SK-N-SH treated with all-trans-retinoic acid at 6 μM for 48 hours (cell line): Measurements from ENCODE around the gene PPARA.

ENCODE experiments used
- ATAC-seq: fragments of 200-7000 bp; cut with Tn5 transposase; 3 replicates; pipeline ENCODE4 v1.9.1; 2020; ENCODE audit warnings: mild to moderate bottlenecking, moderate library complexity
- ARNTL ChIP-seq: fragments of 450-650 bp; formaldehyde crosslinking; IDR thresholded peaks from 2 replicates; pipeline ENCODE4 v1.5.0; 2020; ENCODE audit warnings: low read depth, mild to moderate bottlenecking, moderate library complexity, borderline replicate concordance
- BACH2 ChIP-seq: fragments of 250-450 bp; sonication (Bioruptor Pico); IDR thresholded peaks from 2 replicates; pipeline ENCODE4 v1.9.0; 2021; ENCODE audit warnings: mild to moderate bottlenecking, borderline replicate concordance
- CSDC2 ChIP-seq: fragments of 250-450 bp; sonication (Bioruptor Pico); IDR thresholded peaks from 2 replicates; pipeline ENCODE4 v1.5.0; 2020; ENCODE audit warnings: mild to moderate bottlenecking, moderate library complexity
- ESRRG ChIP-seq: fragments of 250-450 bp; sonication (Bioruptor Pico); IDR thresholded peaks from 2 replicates; pipeline ENCODE4 v1.6.1; 2021; ENCODE audit warnings: mild to moderate bottlenecking
- GLIS3 ChIP-seq: fragments of 250-450 bp; sonication (Bioruptor Pico); IDR thresholded peaks from 2 replicates; pipeline ENCODE4 v1.5.0; 2020; ENCODE audit warnings: mild to moderate bottlenecking, moderate library complexity
- ISL1 ChIP-seq: fragments of 250-450 bp; sonication (Bioruptor Pico); IDR thresholded peaks from 2 replicates; pipeline ENCODE4 v2.1.2; 2022; ENCODE audit warnings: mild to moderate bottlenecking, moderate library complexity
- OSR1 ChIP-seq: fragments of 250-450 bp; sonication (Bioruptor Pico); IDR thresholded peaks from 2 replicates; pipeline ENCODE4 v1.8.0; 2022; ENCODE audit warnings: moderate library complexity, mild to moderate bottlenecking, inconsistent platforms
- PPARA ChIP-seq: fragments of 250-450 bp; sonication (Bioruptor Pico); IDR thresholded peaks from 2 replicates; pipeline ENCODE4 v1.5.0; 2020; ENCODE audit warnings: mild to moderate bottlenecking, borderline replicate concordance
- SNAI2 ChIP-seq: fragments of 250-450 bp; sonication (Bioruptor Pico); IDR thresholded peaks from 2 replicates; pipeline ENCODE4 v1.5.0; 2020; ENCODE audit warnings: mild to moderate bottlenecking, moderate library complexity
- TCF4 ChIP-seq: fragments of 250-450 bp; sonication (Bioruptor Pico); IDR thresholded peaks from 2 replicates; pipeline ENCODE4 v1.8.0; 2021; ENCODE audit warnings: mild to moderate bottlenecking, moderate library complexity, borderline replicate concordance
- TOX ChIP-seq: fragments of 250-450 bp; sonication (Bioruptor Pico); IDR thresholded peaks from 2 replicates; pipeline ENCODE4 v1.8.0; 2021; ENCODE audit warnings: mild to moderate bottlenecking, moderate library complexity, borderline replicate concordance
- ZC3H10 ChIP-seq: fragments of 250-450 bp; sonication (Bioruptor Pico); IDR thresholded peaks from 2 replicates; pipeline ENCODE4 v1.5.1; 2021; ENCODE audit warnings: mild to moderate bottlenecking, moderate library complexity
- ZFP3 ChIP-seq: fragments of 250-450 bp; sonication (Bioruptor Pico); IDR thresholded peaks from 2 replicates; pipeline ENCODE4 v1.5.0; 2020; ENCODE audit warnings: mild to moderate bottlenecking, moderate library complexity
- ZNF565 ChIP-seq: fragments of 450-650 bp; formaldehyde crosslinking; conservative IDR thresholded peaks from 2 replicates; pipeline ENCODE4 v1.5.0; 2020; ENCODE audit warnings: low read depth, mild to moderate bottlenecking, moderate library complexity
- ZNF8 ChIP-seq: fragments of 450-650 bp; formaldehyde crosslinking; IDR thresholded peaks from 2 replicates; pipeline ENCODE4 v1.5.0; 2020; ENCODE audit warnings: mild to moderate bottlenecking, moderate library complexity
- TF ChIP-seq, protein P1 (sequence below): fragments of 250-450 bp; sonication (Bioruptor Pico); IDR thresholded peaks from 2 replicates; pipeline ENCODE4 v1.5.0; 2020; ENCODE audit warnings: mild to moderate bottlenecking, moderate library complexity
- TF ChIP-seq, protein P2 (sequence below): fragments of 250-450 bp; sonication (Bioruptor Pico); IDR thresholded peaks from 2 replicates; pipeline ENCODE4 v1.5.1; 2020; ENCODE audit warnings: low read depth, mild to moderate bottlenecking, moderate library complexity
- TF ChIP-seq, protein P3 (sequence below): fragments of 250-450 bp; sonication (Bioruptor Pico); IDR thresholded peaks from 2 replicates; pipeline ENCODE4 v1.8.0; 2020; ENCODE audit warnings: mild to moderate bottlenecking, moderate library complexity, borderline replicate concordance
- TF ChIP-seq, protein P4 (sequence below): fragments of 250-450 bp; sonication (Bioruptor Pico); IDR thresholded peaks from 2 replicates; pipeline ENCODE4 v1.8.0; 2021; ENCODE audit warnings: low read depth, mild to moderate bottlenecking, moderate library complexity, borderline replicate concordance

Gene PPARA

DNA sequence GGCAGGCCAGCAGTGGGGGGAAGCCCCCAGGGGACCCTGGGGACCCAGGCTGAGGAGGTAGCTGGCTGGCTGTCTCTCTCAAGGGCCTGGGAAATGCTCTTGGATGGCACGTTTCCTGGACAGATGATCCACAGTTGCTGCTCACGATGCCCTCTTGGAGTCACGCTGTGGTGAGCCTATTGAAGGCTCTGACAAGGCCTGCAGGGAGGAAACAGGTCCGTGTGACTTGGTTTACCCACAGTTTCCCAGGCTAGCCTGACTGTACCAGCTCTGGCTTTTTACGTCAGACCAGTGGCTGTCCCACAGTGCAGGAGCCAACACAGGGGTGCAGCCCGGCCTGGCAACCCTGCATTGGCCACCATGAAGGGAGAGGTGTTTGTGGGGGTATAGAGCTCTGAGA is 29.2 kb upstream of the PPARA start:
- no peak for ATAC-seq
- TF ChIP-seq GLIS3 (CRISPR knock-in tag), result no peak
- no peak for TF ChIP-seq SNAI2 (CRISPR knock-in tag)
- no peak for TF ChIP-seq ARNTL (CRISPR knock-in tag)
- no peak for TF ChIP-seq PPARA (CRISPR knock-in tag)
- TF ChIP-seq, protein P1, sequence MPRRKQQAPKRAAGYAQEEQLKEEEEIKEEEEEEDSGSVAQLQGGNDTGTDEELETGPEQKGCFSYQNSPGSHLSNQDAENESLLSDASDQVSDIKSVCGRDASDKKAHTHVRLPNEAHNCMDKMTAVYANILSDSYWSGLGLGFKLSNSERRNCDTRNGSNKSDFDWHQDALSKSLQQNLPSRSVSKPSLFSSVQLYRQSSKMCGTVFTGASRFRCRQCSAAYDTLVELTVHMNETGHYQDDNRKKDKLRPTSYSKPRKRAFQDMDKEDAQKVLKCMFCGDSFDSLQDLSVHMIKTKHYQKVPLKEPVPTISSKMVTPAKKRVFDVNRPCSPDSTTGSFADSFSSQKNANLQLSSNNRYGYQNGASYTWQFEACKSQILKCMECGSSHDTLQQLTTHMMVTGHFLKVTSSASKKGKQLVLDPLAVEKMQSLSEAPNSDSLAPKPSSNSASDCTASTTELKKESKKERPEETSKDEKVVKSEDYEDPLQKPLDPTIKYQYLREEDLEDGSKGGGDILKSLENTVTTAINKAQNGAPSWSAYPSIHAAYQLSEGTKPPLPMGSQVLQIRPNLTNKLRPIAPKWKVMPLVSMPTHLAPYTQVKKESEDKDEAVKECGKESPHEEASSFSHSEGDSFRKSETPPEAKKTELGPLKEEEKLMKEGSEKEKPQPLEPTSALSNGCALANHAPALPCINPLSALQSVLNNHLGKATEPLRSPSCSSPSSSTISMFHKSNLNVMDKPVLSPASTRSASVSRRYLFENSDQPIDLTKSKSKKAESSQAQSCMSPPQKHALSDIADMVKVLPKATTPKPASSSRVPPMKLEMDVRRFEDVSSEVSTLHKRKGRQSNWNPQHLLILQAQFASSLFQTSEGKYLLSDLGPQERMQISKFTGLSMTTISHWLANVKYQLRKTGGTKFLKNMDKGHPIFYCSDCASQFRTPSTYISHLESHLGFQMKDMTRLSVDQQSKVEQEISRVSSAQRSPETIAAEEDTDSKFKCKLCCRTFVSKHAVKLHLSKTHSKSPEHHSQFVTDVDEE (CRISPR knock-in tag), result no peak
- TF ChIP-seq BACH2, result no peak
- TF ChIP-seq ZNF565 (CRISPR knock-in tag), result no peak
- TF ChIP-seq ISL1, result no peak
- TF ChIP-seq, protein P2, sequence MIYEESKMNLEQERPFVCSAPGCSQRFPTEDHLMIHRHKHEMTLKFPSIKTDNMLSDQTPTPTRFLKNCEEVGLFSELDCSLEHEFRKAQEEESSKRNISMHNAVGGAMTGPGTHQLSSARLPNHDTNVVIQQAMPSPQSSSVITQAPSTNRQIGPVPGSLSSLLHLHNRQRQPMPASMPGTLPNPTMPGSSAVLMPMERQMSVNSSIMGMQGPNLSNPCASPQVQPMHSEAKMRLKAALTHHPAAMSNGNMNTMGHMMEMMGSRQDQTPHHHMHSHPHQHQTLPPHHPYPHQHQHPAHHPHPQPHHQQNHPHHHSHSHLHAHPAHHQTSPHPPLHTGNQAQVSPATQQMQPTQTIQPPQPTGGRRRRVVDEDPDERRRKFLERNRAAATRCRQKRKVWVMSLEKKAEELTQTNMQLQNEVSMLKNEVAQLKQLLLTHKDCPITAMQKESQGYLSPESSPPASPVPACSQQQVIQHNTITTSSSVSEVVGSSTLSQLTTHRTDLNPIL (CRISPR knock-in tag), result no peak
- no peak for TF ChIP-seq OSR1
- no peak for TF ChIP-seq ZNF8
- TF ChIP-seq, protein P3, sequence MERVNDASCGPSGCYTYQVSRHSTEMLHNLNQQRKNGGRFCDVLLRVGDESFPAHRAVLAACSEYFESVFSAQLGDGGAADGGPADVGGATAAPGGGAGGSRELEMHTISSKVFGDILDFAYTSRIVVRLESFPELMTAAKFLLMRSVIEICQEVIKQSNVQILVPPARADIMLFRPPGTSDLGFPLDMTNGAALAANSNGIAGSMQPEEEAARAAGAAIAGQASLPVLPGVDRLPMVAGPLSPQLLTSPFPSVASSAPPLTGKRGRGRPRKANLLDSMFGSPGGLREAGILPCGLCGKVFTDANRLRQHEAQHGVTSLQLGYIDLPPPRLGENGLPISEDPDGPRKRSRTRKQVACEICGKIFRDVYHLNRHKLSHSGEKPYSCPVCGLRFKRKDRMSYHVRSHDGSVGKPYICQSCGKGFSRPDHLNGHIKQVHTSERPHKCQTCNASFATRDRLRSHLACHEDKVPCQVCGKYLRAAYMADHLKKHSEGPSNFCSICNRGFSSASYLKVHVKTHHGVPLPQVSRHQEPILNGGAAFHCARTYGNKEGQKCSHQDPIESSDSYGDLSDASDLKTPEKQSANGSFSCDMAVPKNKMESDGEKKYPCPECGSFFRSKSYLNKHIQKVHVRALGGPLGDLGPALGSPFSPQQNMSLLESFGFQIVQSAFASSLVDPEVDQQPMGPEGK (CRISPR knock-in tag), result no peak
- TF ChIP-seq ZC3H10 (CRISPR knock-in tag), result no peak
- TF ChIP-seq CSDC2 (CRISPR knock-in tag), result no peak
- TF ChIP-seq ZFP3 (CRISPR knock-in tag), result no peak

DNA sequence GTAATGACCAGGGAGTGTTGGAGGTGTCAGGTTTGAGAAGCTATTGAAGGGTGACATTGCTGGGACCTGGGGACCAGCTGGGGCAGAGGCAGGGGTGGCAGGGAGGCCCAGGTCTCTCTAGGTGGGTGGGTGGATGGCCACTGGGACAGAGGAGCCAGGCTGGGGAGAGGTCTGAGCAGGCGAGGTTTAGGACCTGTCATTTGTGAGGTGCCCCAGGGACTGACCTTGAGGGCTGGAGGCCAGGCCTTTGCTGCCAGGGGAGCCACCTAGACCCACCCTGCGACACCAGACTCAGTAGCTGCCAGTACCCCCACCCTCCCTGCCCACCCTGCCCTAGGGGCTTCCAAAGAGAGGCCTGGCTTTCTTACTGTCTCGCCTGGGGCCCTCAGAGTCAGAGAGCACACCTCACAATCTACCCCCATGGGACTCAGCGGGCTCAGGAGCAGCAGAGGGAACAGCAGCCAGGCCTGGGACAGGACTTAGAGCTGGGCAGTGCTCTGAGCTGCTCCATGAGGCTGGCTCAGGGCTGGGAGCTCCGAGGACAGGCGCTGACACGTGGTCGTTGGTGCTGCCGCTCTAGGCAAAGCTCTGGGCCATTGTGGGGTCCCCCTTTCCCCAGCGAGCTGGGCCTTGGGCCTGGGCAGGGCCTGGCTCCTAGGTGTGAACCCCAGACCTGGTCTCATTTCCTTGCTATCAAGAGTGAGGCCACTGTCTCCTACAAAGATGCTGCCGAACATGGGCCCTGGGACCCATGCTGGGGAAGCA is 28.6 kb upstream of the PPARA start:
- peak; percentile 1; the same call in 2 of the 3 replicates for ATAC-seq
- TF ChIP-seq OSR1 (no peak), SNAI2 (CRISPR knock-in tag) (no peak)

DNA sequence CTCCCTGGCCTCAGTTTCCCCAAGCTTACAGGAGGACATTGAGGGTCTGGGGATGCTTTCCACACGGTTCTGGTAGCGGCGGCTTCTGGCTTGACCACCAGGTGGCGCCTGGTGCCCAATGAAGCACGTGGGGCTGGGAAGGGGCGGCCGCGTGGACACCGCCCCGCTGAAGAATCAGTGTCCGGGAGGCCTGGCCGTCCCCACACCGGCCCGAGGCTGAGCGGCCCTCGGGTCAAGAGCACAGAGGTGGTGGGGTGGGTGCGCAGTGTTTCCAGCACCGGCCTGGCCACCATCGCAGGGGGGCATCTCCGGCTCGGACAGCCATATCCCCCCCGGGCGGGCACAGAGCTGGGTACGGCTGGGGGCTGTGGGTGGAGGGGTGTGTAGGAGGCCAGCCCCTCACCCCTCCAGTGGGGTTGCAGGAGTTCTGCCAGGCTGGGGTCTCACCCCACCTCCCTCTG is 27.8 kb upstream of the PPARA start:
- peak; percentile 32 for ATAC-seq
- TF ChIP-seq, protein P3 (CRISPR knock-in tag), result no peak; the same call in 1 of the 2 replicates
- TF ChIP-seq CSDC2 (CRISPR knock-in tag), result no peak
- no peak for TF ChIP-seq TCF4 (CRISPR knock-in tag)
- TF ChIP-seq ZNF565 (CRISPR knock-in tag), result no peak
- TF ChIP-seq, protein P4, sequence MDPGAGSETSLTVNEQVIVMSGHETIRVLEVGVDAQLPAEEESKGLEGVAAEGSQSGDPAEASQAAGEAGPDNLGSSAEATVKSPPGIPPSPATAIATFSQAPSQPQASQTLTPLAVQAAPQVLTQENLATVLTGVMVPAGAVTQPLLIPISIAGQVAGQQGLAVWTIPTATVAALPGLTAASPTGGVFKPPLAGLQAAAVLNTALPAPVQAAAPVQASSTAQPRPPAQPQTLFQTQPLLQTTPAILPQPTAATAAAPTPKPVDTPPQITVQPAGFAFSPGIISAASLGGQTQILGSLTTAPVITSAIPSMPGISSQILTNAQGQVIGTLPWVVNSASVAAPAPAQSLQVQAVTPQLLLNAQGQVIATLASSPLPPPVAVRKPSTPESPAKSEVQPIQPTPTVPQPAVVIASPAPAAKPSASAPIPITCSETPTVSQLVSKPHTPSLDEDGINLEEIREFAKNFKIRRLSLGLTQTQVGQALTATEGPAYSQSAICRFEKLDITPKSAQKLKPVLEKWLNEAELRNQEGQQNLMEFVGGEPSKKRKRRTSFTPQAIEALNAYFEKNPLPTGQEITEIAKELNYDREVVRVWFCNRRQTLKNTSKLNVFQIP (CRISPR knock-in tag), result no peak
- no peak for TF ChIP-seq ESRRG (CRISPR knock-in tag)
- TF ChIP-seq, protein P2 (CRISPR knock-in tag), result no peak
- no peak for TF ChIP-seq ZC3H10 (CRISPR knock-in tag)
- no peak for TF ChIP-seq ZFP3 (CRISPR knock-in tag)
- TF ChIP-seq ZNF8, result no peak
- no peak for TF ChIP-seq TOX (CRISPR knock-in tag)
